ENCODE results near the gene RPRD1B. TPM values are rescaled to one million over a fixed set of nuclear protein-coding genes. Genes with fewer than 3 reads are reported as not detected.

The RPRD1B gene
- total RNA-seq, 1 experiment from 2014 or later = 56.6 TPM

- Histone ChIP-seq H3K27ac (no peak overlapping the region), H3K9me3 (replicated peaks) (no peaks in the 10 kb centered on the region), H3K27me3 (no peaks in the 10 kb centered on the region), H3K4me3 (no peak overlapping the region), H3K36me3 (peaks cover 77% of the 10 kb centered on the region), H3K4me1 (peaks cover 8% of the 10 kb centered on the region; the same call in 1 of the 2 replicates)
- DNase-seq = no peak
Measured at GRCh38 chr20:38043512-38044300, 10.2 kb downstream of the RPRD1B start.

DNA sequence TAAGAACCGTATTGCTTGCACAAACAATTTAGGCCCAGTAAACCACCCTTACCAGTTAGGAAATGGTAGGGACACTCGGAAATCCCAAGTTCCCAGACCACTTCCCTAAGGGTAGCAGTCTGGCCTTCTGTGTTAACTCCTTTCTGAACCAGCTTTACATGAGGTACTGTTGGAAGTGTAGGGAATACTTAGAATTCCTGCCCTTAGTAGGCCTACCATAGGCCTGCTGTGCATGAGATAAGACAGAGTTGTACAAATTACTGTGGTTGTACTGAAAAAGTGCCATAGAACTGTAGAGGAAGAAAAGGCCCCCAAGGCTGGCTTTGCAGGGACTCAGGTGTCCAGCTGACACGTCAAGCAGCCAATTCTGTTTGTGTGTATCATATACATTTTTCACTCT lies 11.1 kb downstream of the RPRD1B start:
- DNase-seq = no peak
- H3K4me3 ChIP-seq = no peak overlapping the region
- H3K36me3 ChIP-seq = peaks cover 77% of the 10 kb centered on the region
- no peaks in the 10 kb centered on the region for H3K27me3 ChIP-seq
- H3K27ac ChIP-seq = no peak overlapping the region
- peaks cover 8% of the 10 kb centered on the region; the same call in 1 of the 2 replicates for H3K4me1 ChIP-seq
- no peaks in the 10 kb centered on the region for H3K9me3 ChIP-seq (replicated peaks)

DNA sequence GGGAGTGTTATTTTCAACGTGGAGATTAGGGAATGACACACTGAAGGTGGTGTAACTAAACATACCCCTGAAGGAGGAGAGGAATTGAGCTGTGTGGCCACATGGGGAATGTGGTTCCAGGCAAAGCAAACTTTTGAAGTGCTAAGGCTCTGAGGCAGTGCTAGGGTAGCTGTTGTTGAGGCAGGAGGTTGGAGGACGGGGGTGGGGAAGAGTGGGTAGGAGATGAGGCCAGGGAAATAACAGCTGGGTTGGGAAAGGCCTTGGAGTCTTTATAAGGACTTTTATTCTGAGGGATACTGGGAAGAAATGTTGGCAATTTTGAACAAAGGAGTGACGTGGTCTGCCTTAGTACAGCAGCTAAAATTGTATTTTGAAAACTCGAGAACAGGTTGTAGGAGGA lies 13.0 kb downstream of the RPRD1B start:
- Histone ChIP-seq H3K9me3 (replicated peaks) (no peaks in the 10 kb centered on the region), H3K4me3 (no peak overlapping the region), H3K4me1 (peaks cover 15% of the 10 kb centered on the region), H3K27ac (no peak overlapping the region), H3K36me3 (peaks cover 77% of the 10 kb centered on the region), H3K27me3 (no peaks in the 10 kb centered on the region)
- peak in 1 of 2 experiments; percentile 38 for DNase-seq

DNA sequence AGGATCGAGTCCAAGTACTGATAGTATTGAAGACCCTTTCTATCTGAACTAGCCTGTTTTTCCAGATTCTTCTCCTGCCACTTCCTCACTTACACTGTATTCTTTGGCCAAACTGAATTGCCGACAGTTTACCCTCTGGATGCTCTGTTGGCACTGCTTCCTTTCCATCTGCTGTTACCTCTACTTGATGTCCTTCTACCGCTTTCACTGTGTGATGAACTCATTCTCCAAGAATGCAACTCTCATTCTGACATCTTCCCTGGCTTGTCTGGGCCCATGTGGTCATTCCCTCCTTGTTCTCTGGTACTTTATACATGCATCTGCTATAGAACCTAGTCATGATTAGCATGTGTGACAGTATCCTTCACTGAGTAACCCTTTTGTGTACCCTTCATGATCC lies 16.3 kb downstream of the RPRD1B start:
- H3K36me3 ChIP-seq = peaks cover 60% of the 10 kb centered on the region
- no peak overlapping the region for H3K27ac ChIP-seq
- DNase-seq = peak in 1 of 2 experiments; percentile 26
- no peaks in the 10 kb centered on the region for H3K27me3 ChIP-seq
- no peak overlapping the region for H3K4me3 ChIP-seq
- H3K9me3 ChIP-seq (replicated peaks) = no peaks in the 10 kb centered on the region
- H3K4me1 ChIP-seq = peaks cover 8% of the 10 kb centered on the region

DNA sequence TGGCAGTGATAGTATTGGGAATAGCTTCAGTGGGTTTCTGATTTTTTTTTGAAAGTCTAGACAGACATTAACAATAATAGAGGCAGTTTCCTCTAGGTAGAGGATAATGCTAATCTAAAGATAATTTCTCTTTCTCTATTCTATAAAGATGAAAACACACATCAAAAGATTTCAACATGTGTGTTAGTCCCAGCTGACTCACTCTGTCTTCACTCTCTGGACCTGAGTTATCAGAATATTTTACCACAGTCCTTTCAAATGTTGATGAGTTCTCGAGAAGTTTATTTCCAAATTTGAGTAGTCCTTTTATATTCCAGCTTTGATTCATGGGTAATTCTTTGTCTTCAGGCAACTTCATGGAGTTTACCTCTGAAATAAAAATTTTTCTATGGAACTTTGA lies 17.1 kb downstream of the RPRD1B start:
- Histone ChIP-seq H3K36me3 (peaks cover 52% of the 10 kb centered on the region), H3K4me3 (no peak overlapping the region), H3K27me3 (no peaks in the 10 kb centered on the region), H3K9me3 (replicated peaks) (no peaks in the 10 kb centered on the region), H3K27ac (no peak overlapping the region), H3K4me1 (peaks cover 8% of the 10 kb centered on the region)
- DNase-seq = no peak

DNA sequence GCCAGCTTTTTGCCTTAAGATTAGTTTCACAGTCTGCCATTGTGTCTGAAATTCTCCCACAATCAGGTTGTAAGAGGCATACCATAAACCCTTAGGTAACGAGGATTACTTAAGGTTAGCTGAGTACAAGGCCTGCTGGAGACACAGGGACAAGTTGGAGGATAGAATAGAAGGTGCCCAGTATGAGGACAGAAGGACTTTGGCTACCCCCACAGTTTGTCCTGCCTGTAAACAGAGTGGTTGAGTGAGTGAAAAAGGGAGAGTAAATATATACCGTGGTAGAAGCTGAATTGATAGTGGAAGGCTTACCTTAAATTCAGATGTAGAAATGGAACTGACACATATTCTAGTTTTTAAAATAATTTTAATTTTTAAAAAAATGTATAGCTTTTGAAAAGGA lies 19.3 kb downstream of the RPRD1B start:
- Histone ChIP-seq H3K36me3 (peaks cover 47% of the 10 kb centered on the region), H3K9me3 (replicated peaks) (no peaks in the 10 kb centered on the region), H3K4me1 (peaks cover 8% of the 10 kb centered on the region), H3K27me3 (no peaks in the 10 kb centered on the region), H3K4me3 (no peak overlapping the region), H3K27ac (no peak overlapping the region)
- DNase-seq = no peak

GRCh38 chr20:38054647-38055046 lies 21.1 kb downstream of the RPRD1B start:
- peaks cover 8% of the 10 kb centered on the region for H3K4me1 ChIP-seq
- H3K36me3 ChIP-seq = peaks cover 56% of the 10 kb centered on the region
- no peak overlapping the region for H3K27ac ChIP-seq
- no peaks in the 10 kb centered on the region for H3K9me3 ChIP-seq (replicated peaks)
- H3K4me3 ChIP-seq = no peak overlapping the region
- DNase-seq = no peak
- no peaks in the 10 kb centered on the region for H3K27me3 ChIP-seq

DNA sequence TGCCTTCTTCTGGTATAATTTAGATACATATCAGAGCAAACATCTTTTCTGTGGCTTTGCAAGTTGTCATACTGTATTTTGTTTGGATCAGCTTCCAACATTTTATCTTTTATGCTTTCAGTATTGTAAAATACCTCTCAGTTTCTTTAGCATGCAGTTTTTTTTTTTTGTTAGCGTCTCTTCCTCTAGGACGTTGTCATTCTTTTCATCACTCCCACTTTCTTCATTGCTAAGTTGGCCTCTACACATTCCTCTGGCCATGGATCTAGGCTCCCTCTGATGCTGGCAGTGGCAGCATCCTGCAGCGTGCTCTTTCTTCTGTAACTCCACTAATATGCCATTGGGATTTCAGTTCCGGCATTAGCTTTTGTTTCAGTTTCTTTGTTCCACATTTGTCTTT lies 21.7 kb downstream of the RPRD1B start:
- Histone ChIP-seq H3K27ac (no peak overlapping the region), H3K4me3 (no peak overlapping the region), H3K27me3 (no peaks in the 10 kb centered on the region), H3K4me1 (peaks cover 2% of the 10 kb centered on the region), H3K9me3 (replicated peaks) (no peaks in the 10 kb centered on the region), H3K36me3 (peaks cover 56% of the 10 kb centered on the region)
- no peak for DNase-seq

GRCh38 chr20:38055848-38056247 lies 22.3 kb downstream of the RPRD1B start:
- Histone ChIP-seq H3K4me1 (no peaks in the 10 kb centered on the region; the same call in 1 of the 2 replicates), H3K9me3 (replicated peaks) (no peaks in the 10 kb centered on the region)

GRCh38 chr20:38057351-38057972 lies 23.9 kb downstream of the RPRD1B start:
- Histone ChIP-seq H3K4me3 (no peak overlapping the region), H3K27me3 (no peaks in the 10 kb centered on the region), H3K4me1 (no peaks in the 10 kb centered on the region), H3K9me3 (replicated peaks) (no peaks in the 10 kb centered on the region), H3K36me3 (peaks cover 55% of the 10 kb centered on the region), H3K27ac (no peak overlapping the region)
- DNase-seq = peak; percentile 88 to 97

More at GRCh38 chr20:38055848-38056247, 22.3 kb downstream of the RPRD1B start:
- DNase-seq = no peak
- peaks cover 55% of the 10 kb centered on the region for H3K36me3 ChIP-seq
- H3K27me3 ChIP-seq = no peaks in the 10 kb centered on the region
- H3K4me3 ChIP-seq = no peak overlapping the region
- H3K27ac ChIP-seq = no peak overlapping the region

DNA sequence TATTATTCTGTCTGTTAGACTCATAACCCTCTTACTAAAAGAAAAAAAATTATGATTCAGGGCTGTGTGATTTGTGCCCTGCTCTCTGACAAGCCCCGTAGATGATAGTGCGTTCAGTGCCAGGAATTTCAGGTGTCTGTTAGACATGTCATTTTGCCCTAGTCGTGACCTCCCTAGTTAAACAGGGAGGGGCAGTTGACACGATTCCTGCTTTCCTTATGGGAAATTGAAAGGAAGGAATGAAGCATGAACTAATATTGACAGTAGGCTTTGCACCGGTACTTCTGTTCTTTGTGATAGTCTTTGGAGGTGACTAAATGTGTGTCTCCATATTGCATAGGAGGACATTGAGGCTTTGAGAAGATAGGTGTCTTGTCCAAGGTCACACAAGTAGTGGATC lies 26.3 kb downstream of the RPRD1B start:
- no peaks in the 10 kb centered on the region for H3K9me3 ChIP-seq (replicated peaks)
- H3K27me3 ChIP-seq = no peaks in the 10 kb centered on the region
- H3K4me1 ChIP-seq = no peaks in the 10 kb centered on the region
- peaks cover 74% of the 10 kb centered on the region for H3K36me3 ChIP-seq
- H3K27ac ChIP-seq = no peak overlapping the region
- no peak overlapping the region for H3K4me3 ChIP-seq
- no peak for DNase-seq

DNA sequence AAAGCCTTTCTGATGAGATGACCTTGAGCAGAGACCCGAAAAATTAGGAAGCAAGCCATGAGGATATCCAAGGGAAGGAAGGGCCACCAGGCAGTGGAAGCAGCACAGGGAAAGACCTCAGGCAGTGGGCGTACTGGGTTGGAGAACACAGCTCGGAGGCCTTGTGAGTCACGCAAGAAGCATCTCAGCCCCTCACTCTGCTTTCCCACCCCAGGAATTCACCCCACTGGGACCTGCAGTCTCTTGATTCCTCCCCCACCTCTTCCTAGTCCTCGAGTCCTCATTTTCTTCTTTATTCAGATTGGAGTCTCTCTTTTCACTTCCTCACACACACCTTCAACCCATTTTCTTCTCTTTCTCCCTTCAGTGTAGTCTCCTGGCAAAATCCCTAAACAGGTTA lies 27.0 kb downstream of the RPRD1B start:
- H3K4me1 ChIP-seq = no peaks in the 10 kb centered on the region
- peaks cover 81% of the 10 kb centered on the region for H3K36me3 ChIP-seq
- no peak overlapping the region for H3K27ac ChIP-seq
- H3K27me3 ChIP-seq = no peaks in the 10 kb centered on the region
- H3K9me3 ChIP-seq (replicated peaks) = no peaks in the 10 kb centered on the region
- DNase-seq = no peak
- H3K4me3 ChIP-seq = no peak overlapping the region

- H3K36me3 ChIP-seq = peaks cover 87% of the 10 kb centered on the region
- H3K27ac ChIP-seq = no peak overlapping the region
- no peaks in the 10 kb centered on the region for H3K4me1 ChIP-seq
- no peak overlapping the region for H3K4me3 ChIP-seq
- no peaks in the 10 kb centered on the region for H3K9me3 ChIP-seq (replicated peaks)
- no peaks in the 10 kb centered on the region for H3K27me3 ChIP-seq
- no peak for DNase-seq
Measured at GRCh38 chr20:38061109-38061508, 27.6 kb downstream of the RPRD1B start.

- H3K36me3 ChIP-seq = peaks cover 96% of the 10 kb centered on the region
- DNase-seq = no peak
- no peak overlapping the region for H3K27ac ChIP-seq
Measured at GRCh38 chr20:38062890-38063289, 29.3 kb downstream of the RPRD1B start.

DNA sequence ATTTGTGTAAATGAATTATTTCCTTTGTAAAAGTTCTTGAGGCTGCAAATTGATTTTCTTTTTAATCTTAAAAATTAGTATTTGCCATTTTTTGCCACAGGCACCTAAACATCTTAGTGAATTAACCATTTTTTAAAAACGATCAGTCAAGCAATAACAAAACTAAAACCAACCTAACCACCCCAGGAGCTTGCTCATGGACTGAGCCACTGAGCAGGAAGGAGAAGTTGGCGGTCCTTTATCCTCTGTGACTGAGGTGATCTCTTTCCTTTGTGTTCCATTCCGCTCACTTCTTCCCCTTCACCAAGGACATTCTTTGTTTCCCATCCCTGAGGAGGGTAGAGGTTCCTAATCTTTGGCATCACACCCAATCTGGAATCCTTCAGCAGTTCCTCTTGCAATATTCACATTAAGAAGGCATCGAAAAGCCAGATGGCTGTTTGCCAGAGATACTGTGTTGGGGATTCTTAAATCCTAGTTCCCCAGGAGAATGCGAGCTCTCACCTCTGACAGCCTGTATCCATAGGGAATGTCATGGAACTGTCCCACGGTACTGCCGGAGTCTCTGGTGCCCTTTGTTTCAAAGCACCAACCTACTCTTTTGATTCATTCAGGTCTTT lies 30.5 kb downstream of the RPRD1B start:
- Histone ChIP-seq H3K27me3 (no peaks in the 10 kb centered on the region), H3K27ac (no peak overlapping the region), H3K36me3 (peaks cover 96% of the 10 kb centered on the region), H3K4me1 (peaks cover 15% of the 10 kb centered on the region), H3K4me3 (no peak overlapping the region), H3K9me3 (replicated peaks) (no peaks in the 10 kb centered on the region)
- no peak for DNase-seq

More at GRCh38 chr20:38062890-38063289, 29.3 kb downstream of the RPRD1B start:
- Histone ChIP-seq H3K4me3 (no peak overlapping the region), H3K4me1 (peaks cover 12% of the 10 kb centered on the region), H3K27me3 (no peaks in the 10 kb centered on the region), H3K9me3 (replicated peaks) (no peaks in the 10 kb centered on the region)
